ENCODE results near the gene LEMD1.

Gene LEMD1

GRCh38 chr1:205351984-205352713 is 69.7 kb downstream of the LEMD1 start:
- no peak for DNase-seq

GRCh38 chr1:205350691-205351141 is 71.1 kb downstream of the LEMD1 start:
- no peak for DNase-seq

GRCh38 chr1:205350124-205350523 is 71.7 kb downstream of the LEMD1 start:
- no peak for DNase-seq

- no peak for DNase-seq
Measured at GRCh38 chr1:205348554-205349487, 73.0 kb downstream of the LEMD1 start.

GRCh38 chr1:205346956-205347574 is 74.8 kb downstream of the LEMD1 start:
- DNase-seq, result no peak

GRCh38 chr1:205345761-205346160 is 76.1 kb downstream of the LEMD1 start:
- no peak for DNase-seq

GRCh38 chr1:205344066-205344928 is 77.6 kb downstream of the LEMD1 start:
- DNase-seq, result peak; percentile 60

GRCh38 chr1:205343431-205344065 is 78.3 kb downstream of the LEMD1 start:
- DNase-seq, result no peak

GRCh38 chr1:205342986-205343385 is 78.9 kb downstream of the LEMD1 start:
- DNase-seq, result no peak

- no peak for DNase-seq
Measured at GRCh38 chr1:205340676-205341075, 81.2 kb downstream of the LEMD1 start.

GRCh38 chr1:205339717-205340116 is 82.1 kb downstream of the LEMD1 start:
- DNase-seq, result no peak

- no peak for DNase-seq
Measured at GRCh38 chr1:205339197-205339702, 82.6 kb downstream of the LEMD1 start.

- DNase-seq, result no peak
Measured at GRCh38 chr1:205338011-205338410, 83.8 kb downstream of the LEMD1 start.

- DNase-seq, result no peak
Measured at GRCh38 chr1:205337481-205337880, 84.4 kb downstream of the LEMD1 start.

- peak; percentile 89 for DNase-seq
Measured at GRCh38 chr1:205335692-205336091, 86.2 kb downstream of the LEMD1 start.

- no peak for DNase-seq
Measured at GRCh38 chr1:205332015-205332791, 89.7 kb downstream of the LEMD1 start.

Data from CD4-positive, alpha-beta T cell treated with Interleukin-6 for 4 hours (primary cell).